GM18870 (cell line): ENCODE data around the gene RASAL2.
"Not testable (repeated sequence)": the region's sequence is repeated elsewhere in the genome, so short reads cannot be mapped to it uniquely, and the experiment has no call there.

Experiments
- ATAC-seq: cut with Tn5 transposase; IDR thresholded peaks from one replicate; pipeline ENCODE4 v1.9.1; 2021; ENCODE audit warnings: moderate library complexity; ENCODE audit not compliant: unreplicated experiment

The RASAL2 gene

DNA sequence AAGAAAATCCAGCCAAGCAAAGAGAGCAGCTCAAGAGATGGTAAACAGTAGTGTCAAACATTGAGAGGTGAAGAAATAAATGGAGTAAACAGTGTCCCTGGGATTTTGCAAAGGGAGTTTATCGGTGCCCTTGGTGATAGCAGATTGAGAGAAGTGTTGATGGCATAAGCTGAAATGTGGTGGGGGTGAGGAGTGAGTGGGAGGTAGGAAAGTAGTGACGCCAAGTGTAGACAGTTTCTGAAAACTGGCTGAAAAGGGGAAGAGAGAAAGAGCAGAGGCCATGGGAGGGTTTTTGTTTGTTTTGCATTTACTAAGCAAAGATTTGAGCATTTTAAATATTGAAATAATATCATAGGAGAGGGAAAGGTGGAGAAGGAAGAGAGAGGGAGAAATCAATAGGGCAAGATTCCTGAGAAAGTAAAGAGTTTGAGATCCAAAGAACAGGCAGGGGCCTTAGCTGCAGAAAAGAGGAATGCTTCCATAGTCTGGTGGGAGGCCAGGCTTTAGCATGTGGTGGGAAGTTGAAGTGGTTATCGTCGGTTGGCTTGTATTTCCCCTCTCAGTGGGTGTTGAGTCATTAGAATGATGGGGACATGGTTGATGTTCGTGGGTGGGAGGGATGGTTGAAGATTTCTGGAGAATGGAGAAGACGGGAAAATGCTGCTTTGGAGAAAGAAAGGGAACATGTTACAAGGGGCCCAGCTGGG lies 26.8 kb upstream of the RASAL2 start:
- ATAC-seq = peak; percentile 96

DNA sequence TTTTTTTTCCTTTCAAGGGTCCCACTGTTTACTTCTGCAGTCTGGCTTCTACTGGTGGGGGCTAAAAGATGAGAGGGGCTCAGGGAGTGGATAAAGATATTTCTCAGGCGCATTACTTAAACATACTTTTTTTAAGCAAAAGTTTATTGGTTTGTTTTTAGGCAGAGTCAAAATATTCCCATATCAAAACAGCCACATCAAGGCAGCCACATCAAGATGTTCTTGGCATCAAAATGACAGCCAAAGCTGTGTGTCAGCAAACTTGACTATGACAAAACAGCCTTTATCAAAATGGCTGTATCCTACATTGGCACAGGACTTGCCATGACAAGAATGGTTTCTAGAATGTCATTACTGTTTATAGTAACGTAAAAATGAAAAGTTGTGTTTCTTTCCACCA lies 22.1 kb upstream of the RASAL2 start:
- ATAC-seq = no peak

DNA sequence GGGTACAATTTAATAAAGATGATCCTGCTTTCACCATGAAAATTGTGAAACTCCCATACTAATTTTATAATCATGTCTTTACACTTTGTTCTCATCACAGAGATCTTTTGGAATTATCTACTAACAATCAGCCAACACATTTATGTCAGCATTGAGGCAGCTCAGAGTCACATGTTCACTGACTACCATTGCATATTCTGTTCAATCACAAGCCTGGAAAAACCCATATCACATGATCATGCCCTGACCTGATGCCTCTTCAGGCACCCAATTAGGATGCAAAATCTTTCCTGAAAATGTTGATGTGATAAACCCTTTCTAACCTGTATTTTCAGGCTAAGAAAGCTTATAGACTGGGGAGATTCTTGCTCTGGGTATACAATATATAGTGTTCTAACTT lies 21.6 kb upstream of the RASAL2 start:
- ATAC-seq = no peak

DNA sequence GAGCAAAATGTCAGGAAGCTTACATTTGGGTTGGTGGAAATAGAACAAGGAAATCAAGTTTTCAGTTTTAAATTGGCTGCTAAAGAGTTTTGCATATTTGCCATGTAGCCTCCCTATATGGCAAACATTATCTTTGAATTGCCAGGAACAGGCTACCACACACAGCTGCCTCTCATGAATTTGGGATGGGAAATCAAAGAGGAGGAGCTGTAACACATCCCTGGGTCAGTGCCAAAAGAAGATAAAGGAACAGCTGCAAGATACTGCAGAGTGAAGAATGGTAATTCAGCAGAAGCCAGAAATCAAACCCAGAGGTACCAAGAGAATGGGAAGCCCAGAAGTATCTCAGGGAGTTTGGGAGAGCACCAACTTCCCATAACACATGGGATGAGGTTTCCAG lies 18.6 kb upstream of the RASAL2 start:
- no peak for ATAC-seq

DNA sequence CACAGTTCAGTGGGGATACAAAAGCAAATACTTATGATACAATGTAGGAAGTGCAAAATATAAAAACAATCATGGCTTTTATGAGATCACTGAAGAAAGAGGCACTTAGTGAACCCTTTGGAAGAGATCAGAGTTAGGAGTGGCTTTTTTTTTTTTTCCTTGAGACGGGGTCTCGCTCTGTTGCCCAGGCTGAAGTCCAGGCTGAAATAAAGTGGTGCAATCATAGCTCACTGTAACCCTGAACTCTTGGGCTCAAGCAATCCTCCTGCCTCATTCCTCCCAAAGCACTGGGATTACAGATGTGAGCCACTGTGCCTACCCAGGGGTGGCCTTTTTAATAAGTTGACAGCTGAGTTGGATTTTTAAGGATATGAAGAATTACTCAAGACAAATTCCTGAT lies 17.3 kb upstream of the RASAL2 start:
- no peak for ATAC-seq

DNA sequence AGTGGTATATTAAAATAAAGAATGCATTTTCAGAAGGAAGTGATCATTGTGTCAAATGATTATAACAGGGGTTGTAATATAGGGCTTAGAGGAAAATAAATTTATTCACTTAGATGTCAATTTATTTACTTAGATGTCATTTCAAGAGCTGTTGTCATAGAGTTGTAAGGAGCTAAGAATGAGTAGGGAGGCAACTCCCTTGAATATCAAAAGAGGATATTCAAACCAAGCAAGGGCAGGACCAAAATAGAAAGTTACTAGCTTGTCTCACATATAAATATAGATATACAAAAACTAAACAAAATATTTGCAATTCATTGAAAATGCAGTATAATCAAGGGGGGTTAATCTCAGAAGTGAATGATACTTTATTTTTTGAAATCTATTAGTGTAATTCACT lies 16.0 kb upstream of the RASAL2 start:
- ATAC-seq = no peak

DNA sequence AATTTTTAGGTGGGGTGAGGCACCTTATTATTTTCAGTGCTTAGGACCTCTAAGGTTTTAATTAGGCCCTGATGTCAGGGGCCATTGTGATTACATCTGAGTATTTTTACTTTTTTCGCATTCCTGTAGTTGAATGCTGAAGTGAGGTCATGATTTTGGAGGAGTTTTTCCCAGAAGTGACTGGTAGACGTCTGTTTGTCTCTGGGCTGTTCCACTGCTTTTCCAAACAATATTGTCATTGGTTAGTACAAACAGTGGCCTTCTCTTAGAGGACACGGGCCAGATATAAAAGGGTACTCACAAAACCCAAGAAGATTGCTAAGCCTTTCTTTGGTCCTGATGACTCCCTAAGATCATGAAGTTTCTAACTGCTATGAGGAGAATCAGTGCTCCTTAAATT lies 7.6 kb upstream of the RASAL2 start:
- ATAC-seq = no peak

DNA sequence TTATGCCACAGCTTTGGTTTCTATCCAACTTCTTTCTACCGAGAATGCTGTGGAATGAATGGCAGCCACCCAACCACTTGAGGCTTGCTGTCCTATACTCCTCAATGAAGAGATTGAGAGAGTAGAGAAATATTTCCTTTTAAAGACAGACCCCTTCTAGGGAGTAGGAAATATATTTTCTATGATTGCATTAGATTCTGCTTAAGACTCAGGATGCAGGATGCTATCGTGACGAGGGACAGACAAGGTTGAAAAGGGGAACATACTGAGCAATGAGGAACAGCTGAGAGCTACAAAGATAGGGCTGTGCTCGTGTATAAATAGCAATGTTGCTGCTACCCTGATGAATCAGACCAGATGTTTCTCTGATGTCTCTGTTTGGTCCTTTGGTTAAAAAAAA lies 7.1 kb upstream of the RASAL2 start:
- ATAC-seq = no peak

DNA sequence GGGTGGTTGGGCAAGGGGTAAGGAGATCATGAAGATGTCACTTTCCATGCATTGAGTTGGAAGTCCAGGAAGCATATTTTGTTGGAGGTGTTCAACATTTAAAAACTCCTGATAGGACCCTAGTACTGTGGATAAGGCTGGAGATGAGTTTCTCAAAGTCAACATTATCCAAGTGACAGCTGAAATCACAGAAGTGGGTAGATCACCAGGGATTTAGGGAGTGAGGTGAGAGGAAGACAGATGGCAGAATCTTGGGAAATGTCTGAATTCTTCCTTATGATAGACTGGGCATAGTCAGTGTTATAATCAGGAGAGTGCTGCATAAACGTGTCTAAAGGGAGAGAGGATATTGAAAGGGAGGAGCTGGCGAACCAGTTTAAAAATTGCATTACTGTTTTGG lies 5.3 kb upstream of the RASAL2 start:
- ATAC-seq = no peak

DNA sequence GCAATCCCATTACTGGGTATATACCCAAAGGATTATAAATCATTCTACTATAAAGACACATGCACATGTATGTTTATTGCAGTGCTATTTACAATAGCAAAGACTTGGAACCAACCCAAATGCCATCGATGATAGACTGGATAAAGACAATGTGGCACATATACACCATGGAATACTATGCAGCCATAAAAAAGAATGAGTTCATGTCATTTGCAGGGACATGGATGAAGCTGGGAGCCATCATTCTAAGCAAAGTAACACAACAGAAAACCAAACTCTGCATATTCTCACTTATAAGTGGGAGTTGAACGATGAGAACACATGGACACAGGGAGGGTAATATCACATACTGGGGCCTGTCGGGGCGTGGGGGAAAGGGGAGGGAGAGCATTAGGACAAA lies 2.5 kb upstream of the RASAL2 start:
- not testable (repeated sequence) for ATAC-seq

DNA sequence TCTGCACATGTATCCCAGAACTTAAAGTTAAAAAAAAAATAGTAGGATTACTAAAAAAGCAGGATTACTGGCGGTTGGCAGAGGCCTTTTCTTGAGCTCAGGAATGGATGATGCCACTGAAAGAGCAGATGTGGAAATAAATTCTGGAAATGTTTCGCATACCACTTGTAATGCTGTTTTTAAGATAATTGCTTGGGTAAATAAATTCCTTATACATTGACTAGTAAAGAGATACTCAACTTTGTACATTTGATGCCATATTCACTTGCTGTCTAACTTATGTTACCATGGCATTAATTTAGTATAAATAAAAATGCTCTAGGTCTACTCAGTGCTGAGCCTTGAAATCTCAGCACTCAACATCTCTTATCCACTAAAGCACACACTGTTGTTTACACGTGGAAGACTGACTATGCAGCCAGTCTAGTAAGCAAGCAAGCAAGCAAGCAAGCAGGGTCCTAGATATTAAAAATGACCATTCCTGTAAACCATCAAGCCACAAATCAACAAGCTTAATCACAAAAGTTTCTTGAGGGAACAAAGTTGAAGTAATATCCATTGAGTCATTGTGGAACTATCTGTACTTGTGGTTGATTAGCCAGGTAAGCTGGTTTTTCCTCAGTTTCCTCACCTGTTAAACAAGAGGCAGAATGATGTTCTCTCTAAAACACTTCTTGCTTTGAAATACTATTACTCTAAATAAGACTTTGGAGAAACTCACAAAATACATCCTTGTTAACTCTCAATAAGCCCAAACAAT lies 1.7 kb upstream of the RASAL2 start:
- ATAC-seq = no peak

DNA sequence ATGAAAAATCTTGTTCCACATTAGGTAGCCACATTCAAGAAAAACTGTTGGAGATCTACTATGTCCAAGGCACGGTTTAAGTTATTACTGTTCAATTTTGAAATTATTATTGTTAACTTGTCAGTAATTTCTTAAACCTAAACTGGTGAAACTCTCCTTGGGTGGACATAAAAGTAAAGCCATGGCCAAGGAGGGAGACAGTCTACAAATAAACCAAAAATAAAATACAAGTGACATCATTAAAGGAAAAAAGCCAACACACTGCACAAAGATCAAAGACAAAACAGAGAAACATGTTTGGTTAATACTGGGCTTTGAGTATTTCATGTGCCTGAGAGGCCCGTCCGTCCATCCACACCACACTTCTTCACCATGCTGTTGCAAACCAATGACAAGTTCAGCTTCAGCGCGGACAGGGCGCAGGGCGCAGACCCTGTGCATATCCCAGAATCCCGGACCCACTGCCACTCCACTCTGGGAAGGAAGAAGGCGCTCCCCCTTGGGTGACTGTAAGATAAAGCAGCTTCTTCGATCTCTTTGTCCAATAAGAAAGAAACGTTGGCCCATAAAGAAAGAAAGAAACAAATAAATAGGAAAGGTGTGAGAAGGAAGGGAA lies 918 bp upstream of the RASAL2 start:
- ATAC-seq = no peak

DNA sequence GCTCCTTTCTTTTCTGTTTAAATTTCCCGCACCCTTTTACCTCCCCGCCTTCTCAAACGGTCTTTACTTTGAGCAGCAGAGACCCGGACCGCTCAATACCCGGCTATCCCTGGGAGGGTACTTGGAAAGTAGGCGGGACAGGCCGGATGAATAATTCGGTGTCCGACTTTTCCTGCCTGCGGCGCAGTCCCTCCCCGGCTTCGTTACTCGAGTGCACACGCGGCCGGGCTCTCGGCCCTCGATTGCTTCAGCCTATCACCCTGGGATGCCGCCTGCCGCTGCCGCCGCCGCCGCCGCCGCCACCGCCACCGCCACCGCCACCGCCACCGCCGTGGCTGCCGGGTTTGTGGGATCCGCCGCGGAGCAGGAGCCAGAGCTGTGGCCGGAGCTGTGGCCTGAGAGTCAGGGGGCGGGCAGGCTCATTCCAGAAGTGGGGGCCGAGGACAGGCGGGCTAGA lies 382 bp upstream of the RASAL2 start:
- peak; percentile 69 for ATAC-seq

DNA sequence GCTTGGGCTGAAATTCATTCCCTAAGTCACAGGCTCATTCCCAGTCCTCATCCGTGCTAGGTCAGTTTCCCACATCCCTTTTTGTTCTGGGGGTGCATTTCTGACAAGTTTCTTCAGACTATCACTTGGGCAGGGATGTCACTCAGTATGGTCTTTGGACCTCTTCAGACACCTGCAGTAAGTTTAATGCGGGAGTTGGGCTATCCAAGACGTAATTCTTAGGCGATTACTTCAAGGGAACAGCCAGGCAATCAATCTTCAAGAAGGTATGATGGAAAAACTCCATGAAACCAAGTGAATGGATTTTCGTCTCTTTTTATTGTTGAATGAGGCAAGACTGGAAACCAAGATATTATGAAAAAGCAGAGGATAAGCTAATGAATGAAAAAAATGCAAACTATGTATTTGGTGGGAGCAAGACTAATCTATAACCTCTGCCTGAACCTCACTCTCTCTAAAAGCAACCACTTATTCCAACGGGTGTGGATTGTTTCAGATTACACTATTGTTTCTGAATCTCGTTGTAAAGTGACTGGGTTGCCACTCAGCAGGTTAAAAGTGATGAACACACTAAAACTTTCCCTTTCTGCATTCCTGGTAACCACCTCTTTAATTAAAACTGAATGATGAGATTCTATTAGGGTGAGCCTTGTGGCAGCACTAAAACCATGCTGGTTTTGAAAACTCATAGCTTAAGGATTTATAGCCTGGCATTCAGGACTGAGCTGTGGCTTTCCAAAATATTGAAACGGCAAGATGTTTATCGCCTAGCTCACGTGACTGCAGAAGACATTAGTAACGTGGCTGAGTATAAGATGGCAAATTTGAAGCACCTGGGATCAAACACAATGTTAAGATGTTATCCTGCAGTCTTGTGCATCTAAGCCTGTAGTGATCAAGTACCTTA lies 1.1 kb downstream of the RASAL2 start:
- ATAC-seq = no peak

DNA sequence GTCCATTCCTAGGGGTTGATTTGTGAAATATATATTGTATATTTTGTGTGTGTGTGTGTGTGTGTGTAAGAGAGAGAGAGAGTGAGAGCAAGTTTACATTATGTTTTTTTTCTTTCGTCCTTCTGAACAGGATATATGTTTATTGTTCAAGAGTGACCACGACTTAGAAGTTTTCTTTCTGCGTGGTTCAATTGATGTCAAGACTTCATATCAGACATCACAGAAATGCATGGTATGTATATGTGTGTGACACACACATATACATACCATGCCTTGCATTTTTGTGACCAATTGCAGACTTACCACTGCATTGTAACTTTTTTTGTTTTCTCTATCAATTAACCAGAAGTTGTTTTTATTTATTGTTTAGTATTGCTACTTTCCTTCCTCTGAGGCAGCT lies 2.5 kb downstream of the RASAL2 start:
- ATAC-seq = no peak

DNA sequence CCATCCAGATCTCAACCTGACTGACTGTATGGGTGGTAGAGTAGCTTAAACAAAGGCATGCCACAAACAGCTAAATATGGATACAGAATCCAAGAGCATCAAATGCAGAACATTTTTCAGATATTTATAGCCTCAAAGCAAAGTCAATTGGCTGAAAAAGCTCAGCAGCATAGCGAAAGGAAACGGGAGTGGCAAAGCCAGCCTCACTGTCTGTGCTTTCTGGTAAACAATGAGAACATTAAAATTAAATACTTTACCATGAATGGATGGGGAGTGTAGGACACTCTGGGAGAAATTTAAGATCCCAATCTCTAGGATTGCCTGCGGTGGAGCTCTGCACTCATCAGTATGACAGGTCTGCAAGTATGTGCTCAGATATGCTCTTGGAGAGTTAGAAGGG lies 4.4 kb downstream of the RASAL2 start:
- no peak for ATAC-seq

DNA sequence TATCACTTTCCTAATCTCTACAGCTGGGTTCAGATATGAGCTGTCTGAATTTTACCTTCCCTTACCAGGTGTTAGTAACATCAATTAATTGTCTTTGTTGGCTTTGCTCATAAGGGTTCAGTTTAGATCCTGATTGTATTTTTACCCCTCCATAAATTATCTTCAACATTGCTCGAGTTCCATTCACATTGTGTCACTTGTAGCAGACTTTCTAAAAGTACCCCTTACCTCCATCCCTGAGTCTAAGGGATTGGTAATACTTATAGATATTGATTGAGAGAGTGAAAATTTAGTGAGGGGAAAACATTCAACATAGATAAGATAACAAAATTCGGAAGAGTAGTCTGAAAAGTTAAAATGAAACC lies 7.3 kb downstream of the RASAL2 start:
- ATAC-seq = no peak

DNA sequence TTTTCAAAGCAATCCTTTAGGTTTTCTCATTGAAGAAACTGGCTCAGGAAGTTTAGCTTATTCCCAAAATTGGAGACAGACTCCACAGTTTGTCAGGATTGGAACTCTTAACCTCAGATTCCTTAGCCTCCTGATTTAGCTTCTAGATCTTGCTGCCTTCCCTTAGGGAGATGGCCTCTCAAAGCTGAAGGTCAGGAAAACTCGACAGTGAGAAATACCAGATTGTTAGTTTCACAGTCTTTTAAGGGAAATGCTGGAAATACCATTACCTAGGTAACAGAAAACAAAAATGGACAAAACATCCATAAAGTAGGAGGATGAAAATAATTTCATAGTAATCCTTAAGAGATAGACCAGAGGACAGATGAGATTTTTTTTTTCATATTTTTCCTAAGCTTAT lies 7.8 kb downstream of the RASAL2 start:
- no peak for ATAC-seq

DNA sequence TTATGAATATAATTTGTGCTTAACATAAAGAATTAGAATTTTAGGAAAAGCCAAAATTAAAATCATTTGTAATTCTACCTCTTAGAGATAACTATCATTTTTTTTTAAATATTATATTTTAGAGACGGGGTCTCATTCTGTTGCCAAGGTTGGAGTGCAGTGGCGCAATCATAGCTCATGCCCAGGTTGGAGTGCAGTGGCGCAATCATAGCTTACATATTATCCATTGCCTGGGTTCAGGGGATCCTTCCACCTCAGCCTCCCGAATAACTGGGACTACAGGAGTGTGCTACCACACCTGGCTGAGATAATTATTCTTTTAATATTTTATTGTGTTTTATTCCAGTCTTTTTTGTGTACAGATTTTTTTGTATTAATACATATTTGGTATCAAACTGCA lies 8.3 kb downstream of the RASAL2 start:
- no peak for ATAC-seq

DNA sequence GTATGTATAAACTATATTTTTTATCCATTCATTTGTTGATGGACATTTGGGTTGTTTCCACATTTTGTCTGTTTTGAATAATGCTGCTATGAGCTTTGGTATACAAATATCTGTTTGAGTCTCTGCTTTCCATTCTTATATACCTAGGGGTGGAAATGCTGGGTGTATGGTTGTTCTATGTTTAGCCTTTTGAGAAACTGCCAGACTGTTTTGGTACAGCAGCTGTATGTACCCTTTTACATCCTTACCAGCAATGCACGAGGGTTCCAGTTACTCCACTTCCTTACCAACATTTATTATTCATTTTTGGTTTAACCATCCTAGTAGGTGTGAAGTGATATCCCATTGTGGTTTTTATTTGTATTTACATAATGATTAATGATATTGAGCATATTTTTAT lies 13.9 kb downstream of the RASAL2 start:
- ATAC-seq = no peak
